HG02642 (cell line): ENCODE results near the gene SLF1.

Source experiments
- ATAC-seq: cut with Tn5 transposase; IDR thresholded peaks from one replicate; pipeline ENCODE4 v1.9.1; 2021; ENCODE audit warnings: mild to moderate bottlenecking; ENCODE audit not compliant: unreplicated experiment, poor library complexity

The SLF1 gene

DNA sequence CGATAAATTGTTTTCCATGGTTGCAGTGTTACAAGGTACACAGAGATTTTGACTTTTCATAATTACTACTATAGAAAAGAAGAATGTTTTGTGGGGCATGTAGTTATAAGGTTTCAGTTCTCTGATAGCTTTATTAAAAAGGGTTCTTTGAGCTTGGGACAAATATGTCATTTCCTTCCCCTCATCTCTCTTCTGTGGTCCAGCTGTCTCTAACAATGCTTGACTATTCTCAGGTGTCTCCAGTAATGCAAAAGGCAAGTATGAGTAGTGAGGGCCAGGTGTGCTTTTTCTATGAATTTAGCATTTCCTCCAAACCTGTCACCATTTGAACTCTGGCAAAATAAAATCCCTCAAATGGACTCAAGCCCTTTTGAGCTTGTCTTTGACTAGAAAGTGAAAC, 84.3 kb downstream of the SLF1 start:
- peak; percentile 69 for ATAC-seq

DNA sequence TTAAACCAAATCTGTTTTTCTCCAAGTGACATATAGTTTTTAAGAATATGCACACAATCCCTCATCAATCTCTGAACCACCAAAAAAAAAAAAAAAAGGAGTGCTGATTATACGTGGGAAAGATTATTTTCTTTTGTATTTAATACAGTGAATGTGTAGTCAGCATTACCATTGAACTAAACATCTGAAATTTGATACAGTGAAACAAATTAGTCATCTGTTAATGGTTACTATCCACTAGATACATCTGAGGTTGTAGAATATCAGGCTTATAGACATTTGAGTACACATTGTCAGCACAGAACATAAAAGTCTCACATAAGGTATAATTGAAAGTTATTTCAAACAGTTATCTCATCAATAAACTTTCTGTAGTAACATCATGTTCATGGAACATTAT, 87.0 kb downstream of the SLF1 start:
- ATAC-seq, result no peak

GRCh38 chr5:94707359-94707758, 88.9 kb downstream of the SLF1 start:
- no peak for ATAC-seq

DNA sequence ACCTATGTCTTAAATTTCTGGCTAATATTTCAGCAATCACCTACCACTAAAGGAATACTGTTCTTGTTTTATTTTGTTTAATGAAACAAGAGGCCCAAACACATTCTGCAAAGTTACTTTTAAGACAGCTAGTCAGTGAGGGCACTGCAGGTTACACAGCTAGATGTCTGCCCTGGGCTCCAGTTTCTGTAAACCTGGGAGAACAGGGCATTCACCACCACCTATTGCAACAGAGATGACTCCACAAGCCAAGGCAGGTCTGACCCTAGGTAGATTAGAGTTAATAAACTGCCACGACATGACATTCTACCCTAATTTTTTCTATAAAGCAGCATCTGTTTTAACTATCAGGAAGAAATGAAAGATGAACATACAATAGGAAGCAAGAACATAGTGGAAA, 90.8 kb downstream of the SLF1 start:
- no peak for ATAC-seq

- ATAC-seq, result no peak
Observed at GRCh38 chr5:94711785-94712184, 93.3 kb downstream of the SLF1 start.

- ATAC-seq, result no peak
Observed at GRCh38 chr5:94715768-94716167, 97.3 kb downstream of the SLF1 start.

DNA sequence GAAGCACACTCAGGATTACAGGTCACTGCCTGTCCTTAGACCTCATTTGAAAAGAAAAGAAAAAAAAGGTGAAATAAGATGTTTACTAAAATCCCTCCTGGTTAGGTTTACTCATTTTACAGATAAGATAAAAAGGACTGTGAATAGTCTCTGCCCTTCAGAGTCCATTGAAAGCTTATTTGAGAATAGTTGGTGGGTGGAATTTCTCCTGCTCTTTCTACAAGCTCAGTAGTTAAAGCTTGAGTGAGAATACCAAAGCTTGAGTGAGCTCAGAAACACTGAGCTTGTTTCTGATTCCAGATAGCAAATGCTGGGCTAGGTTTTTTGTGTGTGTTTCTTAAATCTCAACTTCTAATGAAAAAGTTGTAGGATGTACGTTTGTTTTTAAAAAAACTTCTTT, 106.7 kb downstream of the SLF1 start:
- ATAC-seq, result no peak

DNA sequence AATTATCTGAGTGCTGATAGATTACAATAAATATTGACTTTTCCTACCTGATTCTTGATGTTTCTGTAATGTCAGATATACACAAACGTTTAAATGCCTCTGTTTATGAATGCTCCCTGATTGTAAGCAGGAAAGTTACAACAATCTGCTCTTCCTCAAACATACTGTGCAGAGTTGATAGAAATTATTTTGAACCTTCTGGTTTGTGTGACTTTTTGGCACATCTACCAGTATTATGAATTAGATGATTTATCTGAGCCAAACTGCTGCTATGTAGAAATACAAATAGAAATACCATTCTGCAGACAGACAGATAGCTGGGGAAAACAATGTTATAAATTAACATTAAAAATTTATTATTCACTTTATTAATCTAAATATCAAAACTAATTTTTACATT, 113.0 kb downstream of the SLF1 start:
- no peak for ATAC-seq

DNA sequence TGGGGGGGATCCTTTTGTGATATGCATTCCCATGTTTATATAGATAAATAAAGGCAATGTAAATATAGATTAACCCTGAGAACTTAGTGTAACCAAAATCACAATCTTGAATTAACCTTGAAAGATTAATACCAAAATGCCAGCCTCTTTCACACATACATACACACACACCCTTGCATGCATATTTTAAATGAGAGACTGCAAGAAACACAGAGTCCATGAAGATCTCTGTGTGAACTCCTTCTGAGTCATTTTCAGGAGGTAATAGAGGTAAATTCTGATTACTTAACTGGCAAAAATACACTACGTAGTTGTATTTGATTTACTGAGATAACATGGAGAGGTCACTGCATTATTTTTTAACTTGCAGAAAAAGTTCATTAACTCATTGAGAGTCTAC, 118.0 kb downstream of the SLF1 start:
- no peak for ATAC-seq

- ATAC-seq, result no peak
Observed at GRCh38 chr5:94740286-94740685, 121.8 kb downstream of the SLF1 start.

- no peak for ATAC-seq
Observed at GRCh38 chr5:94742852-94743251, 124.4 kb downstream of the SLF1 start.

DNA sequence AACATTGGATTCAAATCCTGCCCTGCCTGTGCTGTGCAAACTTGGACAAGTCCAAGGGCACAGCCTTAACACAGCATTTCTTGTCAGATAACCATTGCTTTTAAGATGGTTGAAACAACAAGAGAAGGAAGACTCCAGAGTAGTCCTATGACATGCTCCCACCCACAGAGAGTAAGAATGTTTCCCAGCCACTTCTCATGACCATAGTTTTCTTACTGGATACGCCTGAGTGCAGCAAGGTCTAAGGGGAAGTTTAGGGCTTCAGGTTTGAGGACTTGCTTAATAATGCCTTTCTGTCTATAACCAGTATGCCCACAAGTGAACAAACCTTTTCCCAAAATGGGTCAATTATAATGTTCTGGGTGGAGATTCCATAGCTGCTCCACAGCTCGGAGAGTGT, 126.4 kb downstream of the SLF1 start:
- peak; percentile 42 for ATAC-seq

DNA sequence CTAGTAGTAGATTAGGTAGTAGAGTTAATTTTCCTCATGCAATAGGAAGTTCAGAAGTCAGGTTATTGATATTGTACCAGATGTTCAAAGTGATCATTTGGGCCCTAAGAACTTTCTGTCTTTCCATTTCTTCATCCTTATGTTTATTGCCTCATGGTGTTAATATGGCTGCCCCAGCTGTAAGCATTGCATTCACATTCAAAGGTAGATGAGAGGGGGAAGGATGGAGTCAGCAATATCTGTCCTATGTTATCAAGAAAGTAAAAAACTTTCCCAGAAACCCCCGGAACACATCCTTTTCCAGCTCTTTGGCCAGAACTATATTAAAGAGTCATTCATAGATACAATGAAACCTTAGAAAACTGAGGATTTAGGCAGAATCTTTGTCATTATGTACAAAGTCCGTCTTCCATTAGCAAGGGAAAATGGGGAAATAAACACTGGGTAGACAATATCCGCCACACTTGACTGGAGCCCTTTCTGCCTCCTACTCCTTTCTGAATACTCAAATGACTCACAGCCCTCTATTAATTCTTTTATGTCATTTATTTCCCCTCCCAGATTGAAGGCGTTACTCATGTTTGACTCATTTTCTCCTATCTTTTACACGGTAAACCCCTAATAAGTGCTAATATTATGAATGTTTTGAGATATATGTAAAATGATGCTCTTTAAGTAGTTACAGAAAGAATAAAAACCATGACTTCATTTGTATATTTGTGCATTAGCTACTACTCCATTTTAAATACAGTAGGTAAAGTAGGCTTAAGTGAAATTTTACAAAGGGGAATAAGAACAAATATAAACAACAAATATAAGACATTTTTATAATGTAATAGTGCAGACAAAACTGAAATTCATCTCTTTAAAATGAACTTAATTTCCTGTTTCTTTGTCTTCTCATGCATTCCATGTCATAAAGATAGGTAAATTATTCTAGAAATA, 127.6 kb downstream of the SLF1 start:
- peak; percentile 78 for ATAC-seq

DNA sequence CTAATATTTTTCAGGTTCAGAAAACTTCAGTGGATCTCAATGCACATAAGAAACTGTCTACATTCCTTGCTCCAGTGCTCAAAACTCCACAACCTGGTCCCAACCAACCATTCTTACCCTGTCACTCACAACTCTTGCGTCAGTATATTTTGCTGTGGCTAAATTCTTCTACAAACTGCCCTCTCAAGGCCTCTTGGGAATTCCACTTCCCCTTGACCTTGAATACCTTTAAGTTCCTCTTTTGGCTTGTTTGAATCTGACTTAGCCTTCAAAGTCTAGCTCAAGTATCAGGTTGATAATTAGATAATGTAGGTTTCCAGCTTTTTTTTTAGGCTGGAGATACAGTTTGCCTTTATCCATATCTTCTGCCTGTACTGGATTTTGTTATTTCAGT, 128.3 kb downstream of the SLF1 start:
- peak; percentile 38 for ATAC-seq
